NT2/D1 (cell line): ENCODE data around the gene KCTD16.

ENCODE experiments used
- YY1 ChIP-seq: IDR thresholded peaks from 2 replicates; pipeline ENCODE4 v1.6.1; 2011; ENCODE audit not compliant: insufficient read length, insufficient read depth
- ZNF274 ChIP-seq: IDR thresholded peaks from 2 replicates; pipeline ENCODE4 v1.6.1; 2011; ENCODE audit warnings: mild to moderate bottlenecking, low read depth, low read length

- TF ChIP-seq YY1 (no peak), ZNF274 (no peak)
These were observed 215.6 kb downstream of the KCTD16 start for GRCh38 chr5:144386315-144386714.
